Astrocyte (in vitro differentiated cells and primary cell): Measurements from ENCODE around the gene GPR15LG. TPM values are rescaled to one million over a fixed set of nuclear protein-coding genes. Genes with fewer than 3 reads are reported as not detected.

Source experiments
- DNase-seq: peaks from one replicate; pipeline ENCODE4 v3.0.0-alpha.2; 2010; ENCODE audit warnings: low read depth
- FAIRE-seq: peaks from 2 replicates; lab custom pipeline; 2011; peaks lifted over from hg19 to GRCh38; lab: Jason Lieb, UNC
- H2AFZ ChIP-seq: 2 replicates; pipeline ENCODE4 v1.6.0; 2012; ENCODE audit warnings: low read depth, low read length, inconsistent platforms
- H3K27ac ChIP-seq: 2 replicates; pipeline ENCODE4 v1.5.1; 2011; ENCODE audit warnings: low read depth, low read length, inconsistent platforms
- H3K27me3 ChIP-seq: 2 replicates; pipeline ENCODE4 v1.6.0; 2011; ENCODE audit warnings: low read length, inconsistent platforms; ENCODE audit not compliant: insufficient read depth
- H3K36me3 ChIP-seq: 2 replicates; pipeline ENCODE4 v1.5.1; 2011; ENCODE audit warnings: low read length, inconsistent platforms; ENCODE audit not compliant: insufficient read depth
- H3K4me1 ChIP-seq: 2 replicates; pipeline ENCODE4 v1.5.1; 2011; ENCODE audit warnings: low read length, inconsistent platforms; ENCODE audit not compliant: insufficient read depth
- H3K4me2 ChIP-seq: 2 replicates; pipeline ENCODE4 v1.6.0; 2012; ENCODE audit warnings: low read length, inconsistent platforms
- H3K4me3 ChIP-seq: 2 replicates; pipeline ENCODE4 v1.5.1; 2011; ENCODE audit warnings: low read depth, mild to moderate bottlenecking, low read length, inconsistent platforms; ENCODE audit not compliant: insufficient read depth
- H3K79me2 ChIP-seq: 2 replicates; pipeline ENCODE4 v1.6.0; 2012; ENCODE audit warnings: mild to moderate bottlenecking, low read length, inconsistent platforms; ENCODE audit not compliant: insufficient read depth
- H3K9ac ChIP-seq: 2 replicates; pipeline ENCODE4 v1.6.0; 2012; ENCODE audit warnings: mild to moderate bottlenecking, low read length, inconsistent platforms
- H3K9me3 ChIP-seq: 2 replicates; pipeline ENCODE4 v1.5.1; 2012; ENCODE audit warnings: low read depth, mild to moderate bottlenecking, low read length, inconsistent platforms; ENCODE audit not compliant: insufficient read depth
- H4K20me1 ChIP-seq: 2 replicates; pipeline ENCODE4 v1.6.0; 2012; ENCODE audit warnings: low read length, inconsistent platforms; ENCODE audit not compliant: insufficient read depth
- H3K27ac Mint-ChIP-seq: one replicate; pipeline ENCODE4 v1.8.0; 2021; ENCODE audit warnings: mild to moderate bottlenecking, mixed read lengths; ENCODE audit not compliant: unreplicated experiment
- H3K27me3 Mint-ChIP-seq: one replicate; pipeline ENCODE4 v1.8.0; 2021; ENCODE audit warnings: low read depth, mixed read lengths; ENCODE audit not compliant: unreplicated experiment
- H3K36me3 Mint-ChIP-seq: one replicate; pipeline ENCODE4 v1.8.0; 2021; ENCODE audit warnings: low read depth, mixed read lengths; ENCODE audit not compliant: unreplicated experiment
- H3K4me1 Mint-ChIP-seq: one replicate; pipeline ENCODE4 v1.8.0; 2021; ENCODE audit warnings: low read depth, mixed read lengths; ENCODE audit not compliant: unreplicated experiment
- H3K4me3 Mint-ChIP-seq: one replicate; pipeline ENCODE4 v1.8.0; 2021; ENCODE audit warnings: mild to moderate bottlenecking, moderate library complexity, mixed read lengths; ENCODE audit not compliant: unreplicated experiment
- H3K9me3 Mint-ChIP-seq: one replicate; pipeline ENCODE4 v1.8.0; 2021; ENCODE audit warnings: mild to moderate bottlenecking, mixed read lengths; ENCODE audit not compliant: unreplicated experiment
- EZH2 ChIP-seq: IDR thresholded peaks from 2 replicates; pipeline ENCODE4 v1.6.1; 2012; ENCODE audit warnings: mild to moderate bottlenecking, low read length, inconsistent platforms; ENCODE audit not compliant: insufficient read depth
- total RNA-seq: library from RNA; stranded (reverse); gene quantifications from 2 replicates; pipeline ENCODE4 v1.2.1, GENCODE V29; 2021
- TF ChIP-seq, protein P1 (sequence below): IDR thresholded peaks from 2 replicates; pipeline ENCODE4 v1.5.1; 2011; ENCODE audit warnings: low read depth, mild to moderate bottlenecking, inconsistent platforms, low read length, moderate library complexity; ENCODE audit not compliant: insufficient read depth

Gene GPR15LG
- total RNA-seq, 1 donor from 2014 or later, result not detected

DNA sequence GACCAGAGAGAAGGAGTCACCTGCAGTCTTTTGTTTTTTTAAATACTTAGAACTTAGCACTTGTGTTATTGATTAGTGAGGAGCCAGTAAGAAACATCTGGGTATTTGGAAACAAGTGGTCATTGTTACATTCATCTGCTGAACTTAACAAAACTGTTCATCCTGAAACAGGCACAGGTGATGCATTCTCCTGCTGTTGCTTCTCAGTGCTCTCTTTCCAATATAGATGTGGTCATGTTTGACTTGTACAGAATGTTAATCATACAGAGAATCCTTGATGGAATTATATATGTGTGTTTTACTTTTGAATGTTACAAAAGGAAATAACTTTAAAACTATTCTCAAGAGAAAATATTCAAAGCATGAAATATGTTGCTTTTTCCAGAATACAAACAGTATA is 20.8 kb upstream of the GPR15LG start:
- no peaks in the 10 kb centered on the region for H3K4me1 Mint-ChIP-seq
- no peak for DNase-seq
- H3K4me3 Mint-ChIP-seq, result no peak overlapping the region
- Histone ChIP-seq H3K9me3 (no peaks in the 10 kb centered on the region), H4K20me1 (peaks cover 3% of the 10 kb centered on the region), H2AFZ (no peak overlapping the region), H3K4me1 (no peaks in the 10 kb centered on the region), H3K4me2 (no peak overlapping the region), H3K4me3 (no peak overlapping the region), H3K9ac (no peak overlapping the region), H3K79me2 (no peaks in the 10 kb centered on the region), H3K27me3 (no peaks in the 10 kb centered on the region), H3K27ac (no peak overlapping the region), H3K36me3 (peaks cover 37% of the 10 kb centered on the region)
- no peak for TF ChIP-seq EZH2
- TF ChIP-seq, protein P1, sequence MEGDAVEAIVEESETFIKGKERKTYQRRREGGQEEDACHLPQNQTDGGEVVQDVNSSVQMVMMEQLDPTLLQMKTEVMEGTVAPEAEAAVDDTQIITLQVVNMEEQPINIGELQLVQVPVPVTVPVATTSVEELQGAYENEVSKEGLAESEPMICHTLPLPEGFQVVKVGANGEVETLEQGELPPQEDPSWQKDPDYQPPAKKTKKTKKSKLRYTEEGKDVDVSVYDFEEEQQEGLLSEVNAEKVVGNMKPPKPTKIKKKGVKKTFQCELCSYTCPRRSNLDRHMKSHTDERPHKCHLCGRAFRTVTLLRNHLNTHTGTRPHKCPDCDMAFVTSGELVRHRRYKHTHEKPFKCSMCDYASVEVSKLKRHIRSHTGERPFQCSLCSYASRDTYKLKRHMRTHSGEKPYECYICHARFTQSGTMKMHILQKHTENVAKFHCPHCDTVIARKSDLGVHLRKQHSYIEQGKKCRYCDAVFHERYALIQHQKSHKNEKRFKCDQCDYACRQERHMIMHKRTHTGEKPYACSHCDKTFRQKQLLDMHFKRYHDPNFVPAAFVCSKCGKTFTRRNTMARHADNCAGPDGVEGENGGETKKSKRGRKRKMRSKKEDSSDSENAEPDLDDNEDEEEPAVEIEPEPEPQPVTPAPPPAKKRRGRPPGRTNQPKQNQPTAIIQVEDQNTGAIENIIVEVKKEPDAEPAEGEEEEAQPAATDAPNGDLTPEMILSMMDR, result no peak
- no peaks in the 10 kb centered on the region for H3K27me3 Mint-ChIP-seq
- peaks cover 4% of the 10 kb centered on the region for H3K36me3 Mint-ChIP-seq
- no peak for FAIRE-seq
- H3K9me3 Mint-ChIP-seq, result no peaks in the 10 kb centered on the region
- H3K27ac Mint-ChIP-seq, result no peak overlapping the region

DNA sequence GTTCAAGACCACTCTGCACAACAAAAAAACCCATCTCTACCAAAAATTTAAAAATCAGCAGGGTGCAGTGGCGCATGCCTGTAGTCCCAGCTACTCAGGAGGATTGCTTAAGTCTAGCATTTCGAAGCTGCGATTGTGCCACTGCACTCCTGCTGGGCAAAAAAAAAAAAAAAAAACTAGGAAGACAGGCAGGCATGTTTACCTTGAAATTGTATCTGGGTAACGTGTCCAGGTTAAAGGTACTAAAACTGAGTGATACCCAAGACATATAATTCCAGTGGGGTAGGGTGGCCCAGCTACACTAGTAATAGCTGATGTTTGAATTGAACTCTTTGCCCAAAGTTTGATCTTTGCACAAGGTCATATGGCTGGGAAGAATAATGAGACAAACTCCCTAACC is 18.1 kb upstream of the GPR15LG start:
- no peaks in the 10 kb centered on the region for H3K9me3 ChIP-seq
- peaks cover 3% of the 10 kb centered on the region for H4K20me1 ChIP-seq
- H3K27ac Mint-ChIP-seq, result no peak overlapping the region
- H3K4me1 Mint-ChIP-seq, result no peaks in the 10 kb centered on the region
- H3K4me2 ChIP-seq, result no peak overlapping the region
- no peak overlapping the region for H2AFZ ChIP-seq
- H3K27me3 ChIP-seq, result no peaks in the 10 kb centered on the region
- H3K36me3 ChIP-seq, result peaks cover 17% of the 10 kb centered on the region
- H3K79me2 ChIP-seq, result no peaks in the 10 kb centered on the region
- H3K4me3 ChIP-seq, result no peak overlapping the region
- H3K36me3 Mint-ChIP-seq, result peaks cover 1% of the 10 kb centered on the region
- no peak for FAIRE-seq
- H3K4me3 Mint-ChIP-seq, result no peak overlapping the region
- H3K4me1 ChIP-seq, result no peaks in the 10 kb centered on the region
- H3K9ac ChIP-seq, result no peak overlapping the region
- no peak overlapping the region for H3K27ac ChIP-seq
- H3K27me3 Mint-ChIP-seq, result no peaks in the 10 kb centered on the region
- no peak for DNase-seq
- TF ChIP-seq, protein P1, result no peak
- no peak for TF ChIP-seq EZH2
- no peaks in the 10 kb centered on the region for H3K9me3 Mint-ChIP-seq

DNA sequence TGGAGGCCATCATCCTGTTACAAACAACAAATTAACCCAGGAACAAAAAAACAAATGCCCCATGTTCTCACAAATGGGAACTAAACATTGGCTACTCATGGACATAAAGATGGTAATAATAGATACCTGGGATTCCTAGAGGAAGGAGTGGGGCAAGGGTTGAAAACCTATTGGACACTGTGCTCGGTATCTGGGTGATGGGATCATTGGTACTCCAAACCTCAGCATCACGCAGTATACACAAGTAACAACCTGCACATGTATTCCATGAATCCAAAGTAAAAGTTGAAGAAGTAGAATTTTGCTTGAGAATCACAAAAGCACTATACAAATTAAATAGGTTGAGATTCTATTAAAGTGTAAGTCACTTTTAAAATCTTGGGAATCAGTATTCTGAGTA is 17.6 kb upstream of the GPR15LG start:
- Mint-ChIP-seq H3K4me1 (no peaks in the 10 kb centered on the region), H3K27ac (no peak overlapping the region), H3K36me3 (peaks cover 1% of the 10 kb centered on the region), H3K27me3 (no peaks in the 10 kb centered on the region), H3K9me3 (no peaks in the 10 kb centered on the region), H3K4me3 (no peak overlapping the region)
- H3K9me3 ChIP-seq, result no peaks in the 10 kb centered on the region
- no peak overlapping the region for H2AFZ ChIP-seq
- H3K27me3 ChIP-seq, result no peaks in the 10 kb centered on the region
- TF ChIP-seq EZH2, result no peak
- TF ChIP-seq, protein P1, result no peak
- FAIRE-seq, result no peak
- DNase-seq, result no peak
- peaks cover under 1% of the 10 kb centered on the region for H4K20me1 ChIP-seq
- peaks cover 13% of the 10 kb centered on the region for H3K36me3 ChIP-seq
- H3K4me3 ChIP-seq, result no peak overlapping the region
- no peak overlapping the region for H3K27ac ChIP-seq
- no peak overlapping the region for H3K9ac ChIP-seq
- H3K4me2 ChIP-seq, result no peak overlapping the region
- H3K79me2 ChIP-seq, result no peaks in the 10 kb centered on the region
- H3K4me1 ChIP-seq, result no peaks in the 10 kb centered on the region
